Small intestine (tissue), 7 donors: Measurements from ENCODE around the gene LYPD6. TPM values are rescaled to one million over a fixed set of nuclear protein-coding genes. Genes with fewer than 3 reads are reported as not detected.

Experiments used
- DNase-seq, 2 donors: peaks; one replicate each; pipeline versions ENCODE4 v3.0.0 to v3.0.0-alpha.2; 2013
- FAIRE-seq: peaks from 2 replicates; lab custom pipeline; 2012; peaks lifted over from hg19 to GRCh38; lab: Jason Lieb, UNC
- H3K27ac ChIP-seq, 3 donors: one replicate each; pipeline ENCODE4 v1.5.1; 2013; ENCODE audit warnings: low read length in 2 of 3, mild to moderate bottlenecking in 2 of 3, control low read depth in 1 of 3, inconsistent platforms in 1 of 3, low read depth in 1 of 3, moderate library complexity in 1 of 3
- H3K27me3 ChIP-seq, 3 donors: one replicate each; pipeline ENCODE4 v1.6.1; 2013; ENCODE audit warnings: low read length in 3 of 3, inconsistent platforms in 1 of 3; ENCODE audit not compliant: control insufficient read depth in 3 of 3, insufficient read depth in 3 of 3
- H3K36me3 ChIP-seq, 3 donors: one replicate each; pipeline ENCODE4 v1.6.1; 2013; ENCODE audit warnings: low read length in 3 of 3, inconsistent platforms in 1 of 3, low read depth in 1 of 3, mild to moderate bottlenecking in 1 of 3, moderate library complexity in 1 of 3; ENCODE audit not compliant: control insufficient read depth in 3 of 3, insufficient read depth in 2 of 3
- H3K4me1 ChIP-seq, 3 donors: one replicate each; pipeline ENCODE4 v1.6.1; 2013; ENCODE audit warnings: low read length in 2 of 3, inconsistent platforms in 1 of 3, low read depth in 1 of 3, mild to moderate bottlenecking in 1 of 3, moderate library complexity in 1 of 3; ENCODE audit not compliant: control insufficient read depth in 3 of 3, insufficient read depth in 2 of 3
- H3K4me3 ChIP-seq, 3 donors: one replicate each; pipeline ENCODE4 v1.5.1; 2013; ENCODE audit warnings: low read length in 3 of 3, control low read depth in 1 of 3, inconsistent platforms in 1 of 3, low read depth in 1 of 3, mild to moderate bottlenecking in 1 of 3, moderate library complexity in 1 of 3
- H3K9me3 ChIP-seq, 2 donors: one replicate each; pipeline ENCODE4 v1.6.1; 2013; ENCODE audit warnings: low read depth in 1 of 2, low read length in 1 of 2; ENCODE audit not compliant: control insufficient read depth in 2 of 2, insufficient read depth in 1 of 2
- WGBS, 3 donors: extraction: QIAGEN DNeasy Blood & Tissue Kit; methylation state at CpG; one replicate each; pipeline ENCODE4 v1.1.7; 2013; 5-methylcytosine and 5-hydroxymethylcytosine counted together
- polyA plus RNA-seq, 4 donors: library from polyadenylated mRNA; stranded (reverse) in 3 of 4; unstranded in 1 of 4; fragments of 200-250 nt in 3 of 4; fragments of 120-200 nt in 1 of 4; gene quantifications; one replicate each; pipeline versions ENCODE4 v1.2.1 to v1.2.3, GENCODE V29; 2013
- donor health status: healthy with polysubstance abuse.
- donor health status: control.
- donor health status: control.
- donor health status: Bipolar disorder and iron deficiency.
- donor health status: healthy.

LYPD6 gene
- polyA plus RNA-seq, 4 donors: 1.8 to 4.6 (median 2.8) TPM

GRCh38 chr2:149332364-149332763 is 2.0 kb downstream of the LYPD6 start:
- Histone ChIP-seq H3K27me3 (peaks cover 0 to 2% (median 0%) of the 10 kb centered on the region in 3 donors), H3K36me3 (no peaks in the 10 kb centered on the region), H3K4me3 (no peak overlapping the region), H3K4me1 (peaks cover 0 to 3% (median 0%) of the 10 kb centered on the region in 3 donors), H3K9me3 (no peaks in the 10 kb centered on the region), H3K27ac (no peak overlapping the region)
- FAIRE-seq (no peak), DNase-seq (no peak)
- 75 to 82% (median 81%) methylated on average over 2 of the region's 2 CpGs for WGBS, 3 donors

DNA sequence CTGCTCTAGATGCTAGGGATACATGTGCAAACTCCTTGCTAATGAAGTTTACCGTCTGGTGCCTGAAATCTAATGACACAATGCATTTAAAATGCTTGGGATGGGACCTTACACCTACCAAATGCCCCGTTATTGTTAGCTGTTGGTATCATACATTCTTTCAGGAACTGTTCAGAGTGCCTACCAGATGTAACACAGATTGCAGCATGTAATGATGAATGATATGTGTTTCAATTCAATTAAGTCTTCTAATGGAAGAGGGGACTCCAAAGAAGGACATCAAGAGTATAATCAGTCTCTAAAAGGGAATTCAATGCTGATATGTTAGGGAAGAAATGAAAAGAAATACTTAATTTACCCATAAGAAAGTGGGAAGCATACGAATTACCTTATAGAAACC is 3.2 kb downstream of the LYPD6 start:
- FAIRE-seq: no peak
- 76 to 81% (median 80%) methylated on average over 3 of the region's 3 CpGs for WGBS, 3 donors

GRCh38 chr2:149334156-149334555 is 3.8 kb downstream of the LYPD6 start:
- H3K9me3 ChIP-seq: no peaks in the 10 kb centered on the region
- H3K4me3 ChIP-seq: no peak overlapping the region
- peaks cover 0 to 2% (median 0%) of the 10 kb centered on the region in 3 donors for H3K27me3 ChIP-seq
- H3K36me3 ChIP-seq: no peaks in the 10 kb centered on the region
- 61 to 88% (median 85%) methylated on average over 2 of the region's 2 CpGs for WGBS, 3 donors
- FAIRE-seq (no peak), DNase-seq (no peak)
- H3K27ac ChIP-seq: no peak overlapping the region
- peaks cover 0 to under 1% (median 0%) of the 10 kb centered on the region in 3 donors for H3K4me1 ChIP-seq

More for the DNA sequence above, 3.2 kb downstream of the LYPD6 start:
- H3K27ac ChIP-seq: no peak overlapping the region
- H3K4me3 ChIP-seq: no peak overlapping the region
- peaks cover 0 to 3% (median 0%) of the 10 kb centered on the region in 3 donors for H3K4me1 ChIP-seq
- H3K36me3 ChIP-seq: no peaks in the 10 kb centered on the region
- H3K9me3 ChIP-seq: no peaks in the 10 kb centered on the region
- H3K27me3 ChIP-seq: peaks cover 0 to 2% (median 0%) of the 10 kb centered on the region in 3 donors
- DNase-seq: no peak

- Histone ChIP-seq H3K36me3 (no peaks in the 10 kb centered on the region), H3K4me1 (no peaks in the 10 kb centered on the region), H3K4me3 (no peak overlapping the region), H3K27me3 (no peaks in the 10 kb centered on the region), H3K27ac (peak overlapping the region in 1 of 3 donors; percentile 17), H3K9me3 (no peaks in the 10 kb centered on the region)
- no peak for FAIRE-seq
- no peak for DNase-seq
- 48 to 76% (median 65%) methylated on average over 2 of the region's 2 CpGs for WGBS, 3 donors
Observed at GRCh38 chr2:149339324-149339723, 8.9 kb downstream of the LYPD6 start.

DNA sequence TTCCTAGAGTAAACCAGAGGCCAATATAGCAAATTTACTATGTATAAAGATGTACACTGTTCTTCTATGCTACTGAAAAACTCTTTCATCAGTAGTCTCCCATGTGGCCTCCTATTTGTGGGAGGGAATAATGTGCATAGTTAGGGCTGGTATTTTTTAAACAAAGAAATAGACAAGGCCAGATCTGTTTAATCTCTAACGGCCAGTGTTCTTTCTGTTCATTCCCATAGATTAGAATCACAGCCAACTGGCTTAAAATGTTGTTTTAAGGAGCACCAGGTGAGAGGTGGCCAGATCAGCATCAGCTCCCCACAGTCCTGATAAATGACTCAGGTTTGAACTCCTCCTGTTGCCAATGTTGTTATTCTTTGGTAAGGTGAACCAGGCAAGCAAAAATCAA is 12.1 kb downstream of the LYPD6 start:
- WGBS, 3 donors: 37 to 50% (median 42%) methylated on average over 1 of the region's 1 CpG
- FAIRE-seq: no peak
- Histone ChIP-seq H3K36me3 (no peaks in the 10 kb centered on the region), H3K4me3 (no peak overlapping the region), H3K9me3 (no peaks in the 10 kb centered on the region), H3K27ac (no peak overlapping the region), H3K4me1 (no peaks in the 10 kb centered on the region), H3K27me3 (no peaks in the 10 kb centered on the region)
- DNase-seq: no peak

GRCh38 chr2:149344105-149344504 is 13.7 kb downstream of the LYPD6 start:
- H3K9me3 ChIP-seq: no peaks in the 10 kb centered on the region
- H3K27ac ChIP-seq: no peak overlapping the region
- DNase-seq (no peak), FAIRE-seq (no peak)
- no peaks in the 10 kb centered on the region for H3K36me3 ChIP-seq
- no peaks in the 10 kb centered on the region for H3K27me3 ChIP-seq
- no peaks in the 10 kb centered on the region for H3K4me1 ChIP-seq
- WGBS, 3 donors: 83 to 93% (median 88%) methylated on average over 2 of the region's 2 CpGs
- H3K4me3 ChIP-seq: no peak overlapping the region

DNA sequence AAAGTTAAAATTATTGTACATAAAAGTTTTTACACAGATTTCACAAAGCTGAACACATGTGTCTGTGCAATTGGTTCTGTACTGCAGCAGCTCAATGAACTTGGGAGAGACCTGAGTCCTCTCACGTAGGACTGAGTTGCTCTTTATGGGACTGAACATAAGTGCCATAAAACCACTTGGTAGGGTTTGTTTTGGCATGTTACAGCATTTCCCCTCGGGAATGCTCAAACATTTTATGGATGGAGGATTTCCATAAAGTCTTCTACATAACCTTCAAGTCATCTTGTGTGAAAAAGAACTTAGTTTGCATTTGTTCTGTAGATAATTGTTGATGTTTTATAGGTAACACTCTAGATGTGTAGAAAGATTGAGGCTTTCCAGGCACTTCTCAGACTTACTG is 15.9 kb downstream of the LYPD6 start:
- DNase-seq (no peak), FAIRE-seq (no peak)
- no peaks in the 10 kb centered on the region for H3K36me3 ChIP-seq
- H3K27me3 ChIP-seq: no peaks in the 10 kb centered on the region
- 58 to 64% (median 64%) methylated on average over 2 of the region's 2 CpGs for WGBS, 3 donors
- no peak overlapping the region for H3K4me3 ChIP-seq
- no peaks in the 10 kb centered on the region for H3K9me3 ChIP-seq
- H3K27ac ChIP-seq: no peak overlapping the region
- no peaks in the 10 kb centered on the region for H3K4me1 ChIP-seq

DNA sequence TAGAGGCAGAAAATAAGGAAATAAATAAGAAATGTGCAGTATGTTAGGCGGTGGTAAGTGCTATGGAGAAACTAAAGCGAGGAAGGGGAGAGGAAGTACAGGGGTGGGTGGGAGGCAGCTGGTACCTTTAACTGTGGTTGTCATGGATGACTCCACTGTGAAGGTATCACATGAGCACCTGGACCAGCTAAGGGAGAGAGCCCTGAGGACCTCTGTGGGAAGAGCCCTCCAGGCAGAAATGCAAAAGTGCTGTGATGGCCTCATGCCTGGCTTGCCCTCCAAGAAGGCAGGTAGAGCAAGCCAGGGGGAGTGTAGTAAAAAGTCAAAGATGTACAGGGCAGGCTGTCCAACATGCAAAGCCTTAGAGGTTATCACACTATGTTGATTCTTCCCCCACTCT is 17.9 kb downstream of the LYPD6 start:
- no peak overlapping the region for H3K4me3 ChIP-seq
- no peaks in the 10 kb centered on the region for H3K4me1 ChIP-seq
- H3K27ac ChIP-seq: no peak overlapping the region
- no peaks in the 10 kb centered on the region for H3K9me3 ChIP-seq
- FAIRE-seq (no peak), DNase-seq (no peak)
- 91 to 98% (median 97%) methylated on average over 2 of the region's 2 CpGs for WGBS, 3 donors
- no peaks in the 10 kb centered on the region for H3K36me3 ChIP-seq
- no peaks in the 10 kb centered on the region for H3K27me3 ChIP-seq

DNA sequence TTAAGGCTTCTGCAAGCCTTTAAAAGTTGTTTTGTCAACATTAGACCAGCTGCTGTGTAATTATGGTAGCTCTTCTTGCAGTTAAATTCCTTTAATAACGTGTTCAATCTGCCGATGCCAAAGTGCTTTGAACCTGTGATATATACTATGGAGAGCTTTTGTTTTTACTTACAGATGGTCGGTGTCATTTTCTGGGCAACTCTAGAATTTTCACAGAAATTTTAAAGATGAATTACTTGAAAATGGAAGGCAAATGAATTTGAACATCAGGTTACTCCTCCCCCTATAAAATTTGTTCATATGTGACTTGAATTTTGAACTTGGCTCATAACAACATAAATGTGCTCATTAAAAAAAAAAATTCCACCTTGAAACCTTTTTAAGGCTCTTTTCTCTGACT is 23.0 kb downstream of the LYPD6 start:
- Histone ChIP-seq H3K9me3 (no peaks in the 10 kb centered on the region), H3K36me3 (no peaks in the 10 kb centered on the region)
- FAIRE-seq: no peak

More for the DNA sequence above, 23.0 kb downstream of the LYPD6 start:
- no peak for DNase-seq
- no peak overlapping the region for H3K27ac ChIP-seq
- H3K4me1 ChIP-seq: peaks cover 0 to 11% (median 0%) of the 10 kb centered on the region in 3 donors
- WGBS, 3 donors: 60 to 71% (median 67%) methylated on average over 3 of the region's 3 CpGs
- no peaks in the 10 kb centered on the region for H3K27me3 ChIP-seq
- no peak overlapping the region for H3K4me3 ChIP-seq
